Suprapubic skin (tissue), 4 donors: Measurements from ENCODE around the gene LITAF. TPM values are rescaled to one million over a fixed set of nuclear protein-coding genes. Genes with fewer than 3 reads are reported as not detected.

Source experiments
- DNase-seq, 2 donors: peaks; one replicate each; pipeline ENCODE4 v3.0.0-alpha.2; 2019; ENCODE audit warnings: low spot score in 2 of 2
- H3K27ac ChIP-seq: fragments of 200-600 bp; sonication (generic); one replicate; pipeline ENCODE4 v1.5.1; 2019
- H3K27me3 ChIP-seq: fragments of 200-600 bp; sonication (generic); one replicate; pipeline ENCODE4 v1.5.1; 2019
- H3K36me3 ChIP-seq: fragments of 200-600 bp; sonication (generic); one replicate; pipeline ENCODE4 v1.5.1; 2019
- H3K4me1 ChIP-seq: fragments of 200-600 bp; sonication (generic); one replicate; pipeline ENCODE4 v1.5.1; 2019
- H3K4me3 ChIP-seq: fragments of 200-600 bp; sonication (generic); one replicate; pipeline ENCODE4 v1.5.1; 2019; ENCODE audit warnings: mild to moderate bottlenecking
- H3K9me3 ChIP-seq: fragments of 200-600 bp; sonication (generic); one replicate; pipeline ENCODE4 v1.5.1; 2019
- EP300 ChIP-seq: sonication (generic); formaldehyde crosslinking; IDR thresholded peaks from one replicate; pipeline ENCODE4 v1.6.1; 2017; ENCODE audit warnings: antibody characterized with exemption
- POLR2A ChIP-seq, 2 donors: fragments of 450-650 bp; IDR thresholded peaks; one replicate each; pipeline ENCODE4 v1.6.1; 2017; ENCODE audit warnings: antibody characterized with exemption in 2 of 2, mild to moderate bottlenecking in 2 of 2, moderate library complexity in 2 of 2
- POLR2AphosphoS5 ChIP-seq, 3 donors: sonication (generic); formaldehyde crosslinking; IDR thresholded peaks; one replicate each; pipeline ENCODE4 v1.6.1; 2017; ENCODE audit warnings: antibody characterized with exemption in 3 of 3
- WGBS: methylation state at CpG from one replicate; pipeline ENCODE4 v1.1.5; 2018; 5-methylcytosine and 5-hydroxymethylcytosine counted together
- total RNA-seq, 4 donors: library from RNA; depleted of rRNA; stranded (reverse); fragments of >200 nt; gene quantifications; one replicate each; pipeline ENCODE4 v1.1.0, GENCODE V29; 2016
- TF ChIP-seq, protein P1 (sequence below), 2 donors: fragments of 200-600 bp in 1 of 2; fragments of 450-650 bp in 1 of 2; sonication (generic) in 1 of 2; IDR thresholded peaks; one replicate each; pipeline ENCODE4 v1.5.1; 2016 to 2019; ENCODE audit warnings: antibody characterized with exemption in 2 of 2, mild to moderate bottlenecking in 1 of 2, moderate library complexity in 1 of 2

Gene LITAF
- total RNA-seq, 4 donors from 2014 or later = 48.8 to 82.2 (median 72.8) TPM

DNA sequence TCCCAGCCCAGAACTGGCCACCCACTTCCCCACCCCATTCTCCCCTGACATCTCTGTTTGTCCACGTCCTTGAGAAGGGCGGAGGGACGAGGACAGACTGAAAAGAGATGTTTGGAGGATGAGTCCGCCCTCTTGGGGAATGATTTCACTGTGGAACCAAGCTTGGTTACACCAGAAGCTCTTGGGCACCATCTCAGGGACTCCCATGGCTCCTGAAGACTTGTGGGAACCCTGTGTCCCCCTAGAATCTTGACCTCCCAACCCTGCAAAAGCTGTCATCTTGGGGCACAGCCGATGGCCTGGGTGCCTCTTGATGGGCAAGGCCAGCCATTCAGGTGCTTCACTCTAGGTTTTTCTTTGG is 25.9 kb upstream of the LITAF start:
- no peak for DNase-seq
- no peaks in the 10 kb centered on the region for H3K36me3 ChIP-seq
- peak overlapping the region; percentile 31 for H3K27ac ChIP-seq
- no peaks in the 10 kb centered on the region for H3K9me3 ChIP-seq
- H3K4me1 ChIP-seq = peaks cover 19% of the 10 kb centered on the region
- H3K4me3 ChIP-seq = no peak overlapping the region
- no peaks in the 10 kb centered on the region for H3K27me3 ChIP-seq
- WGBS = 91% methylated on average over 5 of the region's 5 CpGs
- TF ChIP-seq POLR2AphosphoS5 (IDR thresholded peaks at IDR 0.05) = no peak
- TF ChIP-seq, protein P1, sequence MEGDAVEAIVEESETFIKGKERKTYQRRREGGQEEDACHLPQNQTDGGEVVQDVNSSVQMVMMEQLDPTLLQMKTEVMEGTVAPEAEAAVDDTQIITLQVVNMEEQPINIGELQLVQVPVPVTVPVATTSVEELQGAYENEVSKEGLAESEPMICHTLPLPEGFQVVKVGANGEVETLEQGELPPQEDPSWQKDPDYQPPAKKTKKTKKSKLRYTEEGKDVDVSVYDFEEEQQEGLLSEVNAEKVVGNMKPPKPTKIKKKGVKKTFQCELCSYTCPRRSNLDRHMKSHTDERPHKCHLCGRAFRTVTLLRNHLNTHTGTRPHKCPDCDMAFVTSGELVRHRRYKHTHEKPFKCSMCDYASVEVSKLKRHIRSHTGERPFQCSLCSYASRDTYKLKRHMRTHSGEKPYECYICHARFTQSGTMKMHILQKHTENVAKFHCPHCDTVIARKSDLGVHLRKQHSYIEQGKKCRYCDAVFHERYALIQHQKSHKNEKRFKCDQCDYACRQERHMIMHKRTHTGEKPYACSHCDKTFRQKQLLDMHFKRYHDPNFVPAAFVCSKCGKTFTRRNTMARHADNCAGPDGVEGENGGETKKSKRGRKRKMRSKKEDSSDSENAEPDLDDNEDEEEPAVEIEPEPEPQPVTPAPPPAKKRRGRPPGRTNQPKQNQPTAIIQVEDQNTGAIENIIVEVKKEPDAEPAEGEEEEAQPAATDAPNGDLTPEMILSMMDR (IDR thresholded peaks at IDR 0.05) = no peak

DNA sequence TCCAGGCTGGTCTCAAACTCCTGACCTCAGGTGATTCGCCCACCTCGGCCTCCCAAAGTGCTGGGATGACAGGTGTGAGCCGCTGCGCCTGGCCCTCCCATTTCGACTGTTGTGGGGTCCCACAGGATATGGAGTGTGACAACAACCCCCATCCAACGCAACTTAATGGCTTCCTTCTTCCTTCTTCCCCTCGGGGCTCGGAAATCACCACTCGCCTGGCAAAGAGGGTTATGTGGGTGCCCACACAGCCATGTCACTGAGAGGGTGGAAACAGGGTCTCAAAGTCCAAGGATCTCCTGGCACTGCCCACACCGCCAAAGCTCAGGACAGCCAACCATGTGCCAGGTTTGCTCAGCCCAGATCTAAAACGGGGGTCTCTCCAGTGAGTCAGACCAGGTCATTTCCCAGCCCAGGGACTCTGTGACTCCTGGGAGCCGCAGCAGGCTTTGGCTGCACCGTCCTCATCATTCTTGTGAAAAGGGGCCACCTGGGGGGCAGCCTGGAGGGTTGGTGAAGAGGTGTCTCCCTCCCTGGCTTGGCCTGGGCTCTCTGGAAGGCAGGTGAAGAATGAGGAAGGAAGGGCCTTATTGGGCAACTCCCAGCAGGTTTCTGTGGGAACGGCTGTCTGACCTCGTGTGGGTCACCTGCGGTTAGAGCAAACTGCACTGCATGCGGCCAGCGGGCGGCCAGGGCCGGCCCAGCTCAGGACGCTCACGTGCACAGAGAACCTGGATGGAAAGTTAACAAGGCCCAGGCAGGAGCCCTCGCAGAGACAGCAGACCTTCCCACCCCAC is 25.3 kb upstream of the LITAF start:
- DNase-seq = no peak
- 72% methylated on average over 15 of the region's 23 CpGs for WGBS
- TF ChIP-seq POLR2A (IDR thresholded peaks at IDR 0.05) = no peak
- TF ChIP-seq, protein P1 (IDR thresholded peaks at IDR 0.05) = no peak
- Histone ChIP-seq H3K27ac (no peak overlapping the region), H3K4me1 (peaks cover 18% of the 10 kb centered on the region), H3K27me3 (no peaks in the 10 kb centered on the region), H3K36me3 (no peaks in the 10 kb centered on the region), H3K9me3 (no peaks in the 10 kb centered on the region), H3K4me3 (no peak overlapping the region)

DNA sequence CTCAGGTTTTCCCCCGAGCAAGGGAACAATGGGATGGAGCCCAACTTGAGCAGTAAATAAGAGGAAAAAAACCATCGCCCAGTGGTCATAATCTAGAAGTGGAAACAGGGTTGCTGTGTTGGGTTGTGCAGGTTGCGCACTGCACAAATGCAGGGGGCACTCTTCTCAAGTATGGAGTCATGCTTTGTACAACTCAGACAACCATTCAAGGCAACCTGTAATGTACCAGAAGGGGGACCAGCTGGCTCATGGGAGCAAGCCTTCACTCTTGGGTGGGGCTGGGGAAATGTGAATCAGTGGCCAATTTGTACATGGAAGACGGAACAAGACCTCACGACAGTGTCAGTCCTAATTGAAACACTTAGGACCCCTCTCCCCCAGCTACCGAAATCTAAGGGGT is 23.9 kb upstream of the LITAF start:
- no peak overlapping the region for H3K4me3 ChIP-seq
- no peaks in the 10 kb centered on the region for H3K9me3 ChIP-seq
- no peaks in the 10 kb centered on the region for H3K36me3 ChIP-seq
- no peak for DNase-seq
- TF ChIP-seq EP300 (no peak), POLR2A (IDR thresholded peaks at IDR 0.05) (no peak), POLR2AphosphoS5 (IDR thresholded peaks at IDR 0.05) (no peak)
- TF ChIP-seq, protein P1 (IDR thresholded peaks at IDR 0.05) = no peak
- 77% methylated on average over 6 of the region's 6 CpGs for WGBS
- H3K27ac ChIP-seq = no peak overlapping the region
- H3K27me3 ChIP-seq = no peaks in the 10 kb centered on the region
- peaks cover 18% of the 10 kb centered on the region for H3K4me1 ChIP-seq

DNA sequence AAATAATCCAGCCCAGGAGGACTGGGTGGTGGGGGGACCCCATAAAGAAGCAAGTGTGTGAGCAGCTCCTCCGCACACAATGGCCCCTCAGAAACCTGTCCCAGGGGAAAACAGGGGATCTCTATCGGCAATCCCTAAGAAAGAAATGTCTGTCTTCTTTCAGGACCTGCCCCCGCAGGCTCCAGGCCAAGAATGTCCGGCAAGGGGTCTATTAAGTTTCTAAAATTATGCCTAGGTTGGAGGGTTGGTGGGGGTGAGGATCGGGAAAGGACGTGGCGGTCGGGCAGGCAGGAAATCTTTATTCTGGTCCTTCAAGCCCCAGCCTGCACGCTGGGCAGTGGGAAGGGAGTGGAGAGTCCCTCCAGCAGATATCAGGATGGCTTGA is 23.4 kb upstream of the LITAF start:
- TF ChIP-seq EP300 (no peak), POLR2A (IDR thresholded peaks at IDR 0.05) (no peak), POLR2AphosphoS5 (IDR thresholded peaks at IDR 0.05) (no peak)
- TF ChIP-seq, protein P1 (IDR thresholded peaks at IDR 0.05) = no peak
- WGBS = 64% methylated on average over 9 of the region's 9 CpGs
- no peaks in the 10 kb centered on the region for H3K36me3 ChIP-seq
- H3K4me3 ChIP-seq = no peak overlapping the region
- no peak overlapping the region for H3K27ac ChIP-seq
- no peak for DNase-seq
- H3K4me1 ChIP-seq = peaks cover 18% of the 10 kb centered on the region
- no peaks in the 10 kb centered on the region for H3K27me3 ChIP-seq
- no peaks in the 10 kb centered on the region for H3K9me3 ChIP-seq

DNA sequence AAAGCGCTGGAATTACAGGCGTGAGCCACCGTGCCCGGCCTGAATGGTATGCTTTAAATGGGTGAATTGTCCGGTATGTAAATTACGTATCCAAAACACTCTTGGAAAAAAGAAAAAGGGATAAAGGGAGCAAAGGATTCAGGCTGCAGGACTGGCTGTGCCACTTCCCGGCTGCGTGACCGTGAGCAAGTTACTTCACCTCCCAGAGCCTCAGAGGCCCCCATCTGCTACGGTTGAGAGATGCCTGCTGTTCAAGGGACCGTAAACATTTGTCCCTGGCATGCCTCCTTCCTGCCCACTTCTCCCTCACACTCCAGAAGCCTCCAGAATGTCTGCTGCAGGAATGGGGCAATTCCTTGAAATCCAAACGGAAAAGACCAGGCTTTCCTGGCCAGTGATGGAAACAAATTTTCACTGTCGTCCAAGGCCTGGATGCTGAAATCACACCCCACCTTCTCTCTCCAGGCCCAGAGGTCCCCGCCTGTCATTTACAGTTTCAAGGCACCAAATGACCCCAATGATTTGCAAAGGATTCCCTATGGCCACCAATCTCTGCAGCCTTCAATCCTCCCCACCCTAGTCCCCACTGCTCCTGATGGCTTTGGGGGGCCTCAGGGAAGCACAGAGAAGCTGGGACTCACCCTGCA is 22.9 kb upstream of the LITAF start:
- H3K27me3 ChIP-seq = no peaks in the 10 kb centered on the region
- peaks cover 22% of the 10 kb centered on the region for H3K4me1 ChIP-seq
- no peak for DNase-seq
- H3K4me3 ChIP-seq = no peak overlapping the region
- no peak overlapping the region for H3K27ac ChIP-seq
- H3K9me3 ChIP-seq = no peaks in the 10 kb centered on the region
- 72% methylated on average over 14 of the region's 14 CpGs for WGBS
- no peaks in the 10 kb centered on the region for H3K36me3 ChIP-seq
- no peak for TF ChIP-seq EP300
- TF ChIP-seq POLR2AphosphoS5 (IDR thresholded peaks at IDR 0.05) = no peak
- TF ChIP-seq POLR2A (IDR thresholded peaks at IDR 0.05) = no peak
- TF ChIP-seq, protein P1 (IDR thresholded peaks at IDR 0.05) = no peak
